T-cell (primary cell): ENCODE measurements around the gene GGT6. TPM values are rescaled to one million over a fixed set of nuclear protein-coding genes. Genes with fewer than 3 reads are reported as not detected.
"Not testable (repeated sequence)": the region's sequence is repeated elsewhere in the genome, so short reads cannot be mapped to it uniquely, and the experiment has no call there.

ENCODE experiments used
- ATAC-seq, 4 experiments: fragments of 200-7000 bp in 3 of 4; fragments of 150-1000 bp in 1 of 4; cut with Tn5 transposase; replicated peaks in 1 of 4; 1 replicate in 3 of 4; 2 replicates in 1 of 4; pipeline ENCODE4 v1.10.0; 2021; ENCODE audit warnings: moderate library complexity in 3 of 4, mild to moderate bottlenecking in 2 of 4, moderate number of reproducible peaks in 1 of 4
- CTCF ChIA-PET, 2 donors: fragments of 300-600 bp; sonication (Branson Sonifier 250); formaldehyde crosslinking; loops; one replicate each; lab custom pipeline; 2022; ENCODE audit warnings: antibody characterized with exemption in 2 of 2; lab: Charles Lee
- POLR2A ChIA-PET, 2 donors: fragments of 300-600 bp; sonication (Branson Sonifier 250); formaldehyde crosslinking; loops; one replicate each; lab custom pipeline; 2022; ENCODE audit warnings: antibody characterized with exemption in 2 of 2; lab: Charles Lee
- DNase-seq, 35 experiments: peaks; one replicate each; pipeline versions ENCODE4 v3.0.0 to v3.0.0-alpha.2; 2013 to 2023
- H3K27ac ChIP-seq: one replicate; pipeline ENCODE4 v1.5.1; 2013; ENCODE audit warnings: low read length
- H3K27me3 ChIP-seq, 2 experiments: replicated peaks in 1 of 2; 1 replicate in 1 of 2; 2 replicates in 1 of 2; pipeline versions ENCODE4 v1.6.1 to v1.7.0; 2013; ENCODE audit warnings: low read length in 1 of 2, mixed read lengths in 1 of 2; ENCODE audit not compliant: control insufficient read depth in 2 of 2, insufficient read depth in 2 of 2; ENCODE audit errors: extremely low read depth in 1 of 2
- H3K36me3 ChIP-seq, 2 donors: 1 replicate in 1 of 2; 2 replicates in 1 of 2; pipeline versions ENCODE4 v1.6.1 to v1.7.0; 2013; ENCODE audit warnings: low read length in 1 of 2; ENCODE audit not compliant: control insufficient read depth in 2 of 2, insufficient read depth in 1 of 2; ENCODE audit errors: extremely low read depth in 1 of 2
- H3K4me1 ChIP-seq, 2 experiments: 1 replicate in 1 of 2; 2 replicates in 1 of 2; pipeline versions ENCODE4 v1.6.1 to v1.7.0; 2013; ENCODE audit warnings: low read length in 2 of 2, mixed read lengths in 1 of 2; ENCODE audit not compliant: insufficient read depth in 2 of 2, control insufficient read depth in 1 of 2; ENCODE audit errors: extremely low read depth in 1 of 2
- H3K4me3 ChIP-seq, 2 donors: 1 replicate in 1 of 2; 2 replicates in 1 of 2; pipeline versions ENCODE4 v1.5.1 to v1.7.0; 2013; ENCODE audit warnings: mild to moderate bottlenecking in 2 of 2, low read length in 1 of 2, moderate library complexity in 1 of 2; ENCODE audit not compliant: control insufficient read depth in 1 of 2; ENCODE audit errors: extremely low read depth in 1 of 2
- H3K9me3 ChIP-seq: 2 replicates; pipeline ENCODE4 v1.7.0; 2013
- H3K27ac Mint-ChIP-seq, 2 donors: one replicate each; pipeline ENCODE4 v1.8.0; 2020 to 2021; ENCODE audit warnings: mild to moderate bottlenecking in 2 of 2, mixed read lengths in 2 of 2
- H3K27me3 Mint-ChIP-seq, 2 donors: one replicate each; pipeline ENCODE4 v1.8.0; 2021 to 2022; ENCODE audit warnings: mixed read lengths in 2 of 2
- H3K36me3 Mint-ChIP-seq: one replicate; pipeline ENCODE4 v1.8.0; 2021; ENCODE audit warnings: mixed read lengths
- H3K4me1 Mint-ChIP-seq, 3 donors: one replicate each; pipeline ENCODE4 v1.8.0; 2020 to 2022; ENCODE audit warnings: mixed read lengths in 3 of 3, mild to moderate bottlenecking in 1 of 3
- H3K4me3 Mint-ChIP-seq, 3 donors: one replicate each; pipeline ENCODE4 v1.8.0; 2020 to 2022; ENCODE audit warnings: mild to moderate bottlenecking in 3 of 3, mixed read lengths in 3 of 3, moderate library complexity in 3 of 3
- H3K9me3 Mint-ChIP-seq, 3 donors: one replicate each; pipeline ENCODE4 v1.8.0; 2020 to 2022; ENCODE audit warnings: mixed read lengths in 3 of 3
- WGBS: methylation state at CpG from one replicate; pipeline ENCODE4 v1.1.5; 2013; ENCODE audit warnings: missing lambda C conversion rate; ENCODE audit not compliant: insufficient coverage; 5-methylcytosine and 5-hydroxymethylcytosine counted together
- total RNA-seq, 35 experiments: library from RNA in 6 of 35; stranded (reverse) in 6 of 35; fragments of 120-200 nt in 1 of 35; gene quantifications; one replicate each; pipeline versions ENCODE4 v1.2.1 to v1.2.4 and lab custom pipeline; 2013 to 2026

Gene GGT6
- total RNA-seq, 5 donors from 2014 or later (not counting 1 experiment from before 2014, with no cell fraction given), result not detected

GRCh38 chr17:4604736-4605135 is 44.4 kb upstream of the GGT6 start:
- H3K9me3 Mint-ChIP-seq, H3K9me3 ChIP-seq, H3K4me3 ChIP-seq, H3K4me1 Mint-ChIP-seq, H3K4me3 Mint-ChIP-seq, H3K4me1 ChIP-seq, H3K36me3 Mint-ChIP-seq, DNase-seq, H3K36me3 ChIP-seq, ATAC-seq, H3K27ac Mint-ChIP-seq, H3K27ac ChIP-seq, CTCF ChIA-PET, POLR2A ChIA-PET: not testable (repeated sequence)
- H3K27me3 Mint-ChIP-seq, result peaks cover 3 to 20% of the 10 kb centered on the region in 2 donors
- peaks cover 0 to 20% of the 10 kb centered on the region in 2 experiments for H3K27me3 ChIP-seq
- WGBS, result 91% methylated on average over 9 of the region's 11 CpGs

GRCh38 chr17:4604111-4604644 is 43.8 kb upstream of the GGT6 start:
- H3K36me3 ChIP-seq, result no peaks in the 10 kb centered on the region
- no peak overlapping the region for H3K4me3 ChIP-seq
- no peak overlapping the region for H3K27ac ChIP-seq
- Mint-ChIP-seq H3K4me1 (peaks cover 0 to 2% (median 0%) of the 10 kb centered on the region in 3 donors), H3K36me3 (no peaks in the 10 kb centered on the region), H3K27ac (no peak overlapping the region), H3K27me3 (peaks cover 3 to 18% of the 10 kb centered on the region in 2 donors), H3K4me3 (no peak overlapping the region), H3K9me3 (no peaks in the 10 kb centered on the region)
- DNase-seq, result no peak
- 92% methylated on average over 15 of the region's 18 CpGs for WGBS
- H3K9me3 ChIP-seq, result no peaks in the 10 kb centered on the region
- ChIA-PET CTCF (no interaction called here), POLR2A (no interaction called here)
- ATAC-seq, result no peak
- no peaks in the 10 kb centered on the region for H3K4me1 ChIP-seq
- H3K27me3 ChIP-seq, result peaks cover 0 to 25% of the 10 kb centered on the region in 2 experiments

- Histone ChIP-seq H3K4me3 (no peak overlapping the region), H3K9me3 (no peaks in the 10 kb centered on the region), H3K4me1 (no peaks in the 10 kb centered on the region), H3K36me3 (no peaks in the 10 kb centered on the region), H3K27ac (no peak overlapping the region), H3K27me3 (peaks cover 0 to 31% of the 10 kb centered on the region in 2 experiments)
- ChIA-PET POLR2A (no interaction called here), CTCF (no interaction called here)
- no peak for DNase-seq
- no peaks in the 10 kb centered on the region for H3K4me1 Mint-ChIP-seq
- 94% methylated on average over 2 of the region's 5 CpGs for WGBS
- H3K36me3 Mint-ChIP-seq, result no peaks in the 10 kb centered on the region
- no peak overlapping the region for H3K27ac Mint-ChIP-seq
- no peak for ATAC-seq
- H3K4me3 Mint-ChIP-seq, result no peak overlapping the region
- peaks cover 0 to 15% of the 10 kb centered on the region in 2 donors for H3K27me3 Mint-ChIP-seq
- no peaks in the 10 kb centered on the region for H3K9me3 Mint-ChIP-seq
These were observed 41.7 kb upstream of the GGT6 start for GRCh38 chr17:4602041-4602440.

GRCh38 chr17:4601326-4601725 is 40.9 kb upstream of the GGT6 start:
- H3K27me3 Mint-ChIP-seq, result peaks cover 0 to 15% of the 10 kb centered on the region in 2 donors
- WGBS, result 83% methylated on average over 2 of the region's 4 CpGs

DNA sequence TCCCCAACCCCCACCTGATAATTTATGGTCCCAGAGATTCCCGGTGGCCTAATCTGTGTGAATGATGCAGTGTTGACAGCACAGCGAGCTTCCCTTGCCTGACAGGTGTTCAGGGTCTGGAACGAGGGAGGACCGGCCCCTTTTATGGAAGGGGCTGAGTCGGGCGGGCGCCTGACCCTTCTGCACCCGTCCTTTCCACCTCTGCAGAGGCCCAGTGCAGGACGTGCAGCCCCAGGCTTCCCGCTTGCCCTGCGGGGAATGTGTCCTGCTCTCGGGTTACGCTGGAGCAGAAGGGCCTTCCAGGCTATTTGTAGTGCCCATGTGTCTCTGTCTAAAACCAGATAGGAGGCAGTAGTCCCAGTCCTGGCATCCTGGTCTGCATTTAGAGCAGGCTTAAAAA is 40.2 kb upstream of the GGT6 start:
- ChIA-PET CTCF (interaction anchor here in 1 of 2 donors (0.6 kb wide), 2 partner anchors 27 to 77 kb away, joined by 3 to 4 read pairs; no protein-coding TSS in a partner anchor), POLR2A (no interaction called here)
- Histone ChIP-seq H3K36me3 (no peaks in the 10 kb centered on the region), H3K27ac (no peak overlapping the region), H3K4me1 (no peaks in the 10 kb centered on the region), H3K4me3 (no peak overlapping the region), H3K27me3 (peaks cover 0 to 38% of the 10 kb centered on the region in 2 experiments), H3K9me3 (no peaks in the 10 kb centered on the region)
- Mint-ChIP-seq H3K4me3 (no peak overlapping the region), H3K4me1 (no peaks in the 10 kb centered on the region), H3K27me3 (peaks cover 0 to 15% of the 10 kb centered on the region in 2 donors), H3K36me3 (no peaks in the 10 kb centered on the region), H3K9me3 (no peaks in the 10 kb centered on the region), H3K27ac (no peak overlapping the region)
- no peak for DNase-seq
- ATAC-seq, result no peak
- 85% methylated on average over 12 of the region's 13 CpGs for WGBS

More at GRCh38 chr17:4601326-4601725, 40.9 kb upstream of the GGT6 start:
- DNase-seq (no peak), ATAC-seq (no peak)
- Mint-ChIP-seq H3K27ac (no peak overlapping the region), H3K4me1 (no peaks in the 10 kb centered on the region), H3K36me3 (no peaks in the 10 kb centered on the region), H3K4me3 (no peak overlapping the region), H3K9me3 (no peaks in the 10 kb centered on the region)
- Histone ChIP-seq H3K27me3 (peaks cover 0 to 33% of the 10 kb centered on the region in 2 experiments), H3K27ac (no peak overlapping the region), H3K4me3 (no peak overlapping the region), H3K4me1 (no peaks in the 10 kb centered on the region), H3K9me3 (no peaks in the 10 kb centered on the region), H3K36me3 (no peaks in the 10 kb centered on the region)
- ChIA-PET CTCF (interaction anchor here in 1 of 2 donors (0.6 kb wide), 2 partner anchors 27 to 76 kb away, joined by 3 to 4 read pairs; no protein-coding TSS in a partner anchor), POLR2A (no interaction called here)

DNA sequence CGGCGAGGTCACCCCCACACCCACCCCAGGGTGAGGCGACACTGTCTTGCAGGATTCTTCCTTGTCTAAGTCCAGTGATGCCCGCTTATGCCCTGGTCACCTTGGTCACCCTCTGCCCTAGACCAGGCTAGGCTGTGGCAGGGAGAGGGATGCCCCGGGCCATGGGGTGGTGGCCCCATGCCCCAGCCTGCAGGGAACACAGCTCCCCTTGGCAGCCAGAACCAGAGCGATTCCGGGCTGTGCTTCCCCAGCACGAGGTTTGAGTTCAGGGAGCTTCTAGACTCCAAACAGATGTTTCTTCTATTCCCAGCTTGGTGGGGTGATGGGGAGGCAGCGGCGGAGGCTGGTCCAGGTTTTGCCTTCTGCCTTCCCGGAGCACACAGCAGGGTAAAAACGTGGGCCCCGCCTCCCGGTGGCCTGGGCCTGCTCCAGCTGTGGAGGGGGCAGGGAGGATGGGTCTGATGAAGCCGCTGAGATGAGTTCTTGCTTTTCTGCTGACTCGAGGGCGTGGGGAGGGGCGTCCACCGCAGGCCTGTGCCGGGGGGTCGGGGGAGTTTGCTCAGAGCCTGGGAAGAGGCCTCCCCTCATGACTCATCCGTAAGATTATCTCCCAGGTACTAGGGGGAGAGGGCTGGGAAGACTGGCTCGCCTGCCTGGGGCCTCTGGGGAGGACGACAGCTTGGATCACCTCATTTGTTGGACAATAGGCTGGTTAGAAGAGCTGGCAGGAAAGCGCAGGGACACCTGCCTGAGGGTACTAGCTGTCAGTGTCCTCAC is 39.3 kb upstream of the GGT6 start:
- H3K27me3 ChIP-seq, result peaks cover 0 to 45% of the 10 kb centered on the region in 2 experiments
- Mint-ChIP-seq H3K27ac (no peak overlapping the region), H3K36me3 (no peaks in the 10 kb centered on the region), H3K27me3 (peaks cover 0 to 19% of the 10 kb centered on the region in 2 donors), H3K4me1 (peaks cover 4 to 5% (median 4%) of the 10 kb centered on the region in 3 donors), H3K9me3 (no peaks in the 10 kb centered on the region), H3K4me3 (no peak overlapping the region)
- 63% methylated on average over 4 of the region's 25 CpGs for WGBS
- H3K4me1 ChIP-seq, result peaks cover 0 to 7% of the 10 kb centered on the region in 2 experiments
- H3K4me3 ChIP-seq, result no peak overlapping the region
- CTCF ChIA-PET, result no interaction called here
- ATAC-seq (no peak), DNase-seq (no peak)
- no peaks in the 10 kb centered on the region for H3K36me3 ChIP-seq
- H3K27ac ChIP-seq, result no peak overlapping the region
- POLR2A ChIA-PET, result no interaction called here
- H3K9me3 ChIP-seq, result no peaks in the 10 kb centered on the region
